Mesendoderm (in vitro differentiated cells): ENCODE measurements around the gene RREB1.
"Not testable (repeated sequence)": the region's sequence is repeated elsewhere in the genome, so short reads cannot be mapped to it uniquely, and the experiment has no call there.

Experiments
- DNase-seq: peaks from one replicate; pipeline ENCODE4 v3.0.0; 2013
- H2AK5ac ChIP-seq: 2 replicates; pipeline ENCODE4 v1.6.1; 2013; ENCODE audit warnings: low read length, inconsistent platforms
- H2BK120ac ChIP-seq: 2 replicates; pipeline ENCODE4 v1.6.1; 2013; ENCODE audit warnings: low read depth, mild to moderate bottlenecking, low read length, moderate library complexity, mixed read lengths
- H2BK15ac ChIP-seq: replicated peaks from 2 replicates; pipeline ENCODE4 v1.6.1; 2013; ENCODE audit warnings: low read depth, mild to moderate bottlenecking, moderate library complexity
- H2BK5ac ChIP-seq: 2 replicates; pipeline ENCODE4 v1.6.1; 2013; ENCODE audit warnings: low read length, inconsistent platforms
- H3K18ac ChIP-seq: 2 replicates; pipeline ENCODE4 v1.6.1; 2013; ENCODE audit warnings: mild to moderate bottlenecking, low read length, mixed read lengths
- H3K23ac ChIP-seq: one replicate; pipeline ENCODE4 v1.6.1; 2013; ENCODE audit warnings: low read length
- H3K27ac ChIP-seq: 2 replicates; pipeline ENCODE4 v1.5.1; 2013; ENCODE audit warnings: low read depth, mild to moderate bottlenecking, inconsistent platforms, low read length, moderate library complexity
- H3K27me3 ChIP-seq: 2 replicates; pipeline ENCODE4 v1.6.1; 2013; ENCODE audit warnings: low read length, control low read depth, mild to moderate bottlenecking, inconsistent platforms; ENCODE audit not compliant: insufficient read depth, poor library complexity
- H3K36me3 ChIP-seq: 2 replicates; pipeline ENCODE4 v1.6.1; 2013; ENCODE audit warnings: low read length, inconsistent platforms; ENCODE audit not compliant: control insufficient read depth, insufficient read depth
- H3K4ac ChIP-seq: one replicate; pipeline ENCODE4 v1.6.1; 2013; ENCODE audit warnings: low read depth, mild to moderate bottlenecking, low read length, moderate library complexity
- H3K4me1 ChIP-seq: 2 replicates; pipeline ENCODE4 v1.6.1; 2013; ENCODE audit warnings: low read depth, low read length, inconsistent platforms; ENCODE audit not compliant: control insufficient read depth
- H3K4me2 ChIP-seq: 2 replicates; pipeline ENCODE4 v1.6.1; 2013; ENCODE audit warnings: low read length
- H3K4me3 ChIP-seq: 2 replicates; pipeline ENCODE4 v1.5.1; 2013; ENCODE audit warnings: mild to moderate bottlenecking, low read length
- H3K56ac ChIP-seq: one replicate; pipeline ENCODE4 v1.6.1; 2013; ENCODE audit warnings: low read length
- H3K79me1 ChIP-seq: 2 replicates; pipeline ENCODE4 v1.6.1; 2013; ENCODE audit warnings: low read length, inconsistent platforms
- H3K79me2 ChIP-seq: 2 replicates; pipeline ENCODE4 v1.6.1; 2013; ENCODE audit warnings: mild to moderate bottlenecking, low read length; ENCODE audit not compliant: control insufficient read depth, insufficient read depth
- H3K9ac ChIP-seq: 2 replicates; pipeline ENCODE4 v1.6.1; 2013; ENCODE audit warnings: low read length, inconsistent platforms
- H4K5ac ChIP-seq: one replicate; pipeline ENCODE4 v1.6.1; 2013; ENCODE audit warnings: low read length
- H4K8ac ChIP-seq: one replicate; pipeline ENCODE4 v1.6.1; 2013; ENCODE audit warnings: low read depth, mild to moderate bottlenecking, control low read depth, low read length, moderate library complexity
- WGBS: extraction: QIAGEN DNeasy Blood & Tissue Kit; methylation state at CpG from one replicate; pipeline ENCODE4 v1.1.7; 2013; ENCODE audit warnings: low lambda C conversion rate, missing lambda C conversion rate; ENCODE audit not compliant: insufficient coverage; ENCODE audit errors: extremely low coverage; 5-methylcytosine and 5-hydroxymethylcytosine counted together

RREB1 gene

GRCh38 chr6:7155871-7156579 lies 48.3 kb downstream of the RREB1 start:
- Histone ChIP-seq H3K4me2 (no peak overlapping the region), H3K27me3 (no peaks in the 10 kb centered on the region), H3K36me3 (no peaks in the 10 kb centered on the region), H2AK5ac (no peak overlapping the region), H4K5ac (no peak overlapping the region), H3K23ac (no peak overlapping the region), H3K4me3 (no peak overlapping the region), H3K79me2 (peaks cover 42% of the 10 kb centered on the region), H3K9ac (no peak overlapping the region), H3K79me1 (peaks cover 20% of the 10 kb centered on the region), H2BK120ac (no peak overlapping the region), H3K27ac (no peak overlapping the region), H3K4me1 (peaks cover 9% of the 10 kb centered on the region), H4K8ac (no peak overlapping the region), H3K18ac (peak overlapping the region; percentile 39), H3K4ac (no peak overlapping the region), H2BK5ac (no peak overlapping the region), H3K56ac (peak overlapping the region; percentile 26), H2BK15ac (no peak overlapping the region)
- WGBS: no CpG with 5 or more reads among the region's 7 CpGs
- no peak for DNase-seq

- WGBS: no CpG with 5 or more reads among the region's 11 CpGs
- H3K27ac ChIP-seq: no peak overlapping the region
Measured at GRCh38 chr6:7156643-7157278, 49.0 kb downstream of the RREB1 start.

GRCh38 chr6:7157307-7157706 lies 49.5 kb downstream of the RREB1 start:
- not testable (repeated sequence) for H3K56ac ChIP-seq, H2BK120ac ChIP-seq, H2BK5ac ChIP-seq, H4K5ac ChIP-seq, H3K4me3 ChIP-seq, DNase-seq, H3K4me2 ChIP-seq, H3K9ac ChIP-seq, H2BK15ac ChIP-seq, H2AK5ac ChIP-seq, H3K4ac ChIP-seq, H3K4me1 ChIP-seq, H3K23ac ChIP-seq, H3K18ac ChIP-seq, H3K27me3 ChIP-seq, H3K27ac ChIP-seq, H4K8ac ChIP-seq, H3K36me3 ChIP-seq
- Histone ChIP-seq H3K79me1 (peaks cover 25% of the 10 kb centered on the region), H3K79me2 (peaks cover 42% of the 10 kb centered on the region)
- WGBS: no CpG with 5 or more reads among the region's 7 CpGs

More at GRCh38 chr6:7156643-7157278, 49.0 kb downstream of the RREB1 start:
- no peaks in the 10 kb centered on the region for H3K27me3 ChIP-seq
- H2BK15ac ChIP-seq: no peak overlapping the region
- no peak for DNase-seq
- H3K18ac ChIP-seq: no peak overlapping the region
- H3K36me3 ChIP-seq: no peaks in the 10 kb centered on the region
- no peak overlapping the region for H2BK5ac ChIP-seq
- no peak overlapping the region for H2AK5ac ChIP-seq
- no peak overlapping the region for H3K9ac ChIP-seq
- H2BK120ac ChIP-seq: no peak overlapping the region
- peaks cover 23% of the 10 kb centered on the region for H3K79me1 ChIP-seq
- no peak overlapping the region for H3K4me3 ChIP-seq
- no peak overlapping the region for H3K4me2 ChIP-seq
- no peak overlapping the region for H4K5ac ChIP-seq
- H4K8ac ChIP-seq: no peak overlapping the region
- H3K4me1 ChIP-seq: peaks cover 9% of the 10 kb centered on the region
- peaks cover 41% of the 10 kb centered on the region for H3K79me2 ChIP-seq
- H3K4ac ChIP-seq: no peak overlapping the region
- no peak overlapping the region for H3K23ac ChIP-seq
- H3K56ac ChIP-seq: peak overlapping the region; percentile 1

GRCh38 chr6:7157752-7158616 lies 50.2 kb downstream of the RREB1 start:
- H3K4me3 ChIP-seq: no peak overlapping the region
- peaks cover 27% of the 10 kb centered on the region for H3K79me1 ChIP-seq
- no peak overlapping the region for H3K56ac ChIP-seq
- no peak overlapping the region for H3K23ac ChIP-seq
- H4K5ac ChIP-seq: no peak overlapping the region
- H3K79me2 ChIP-seq: peaks cover 44% of the 10 kb centered on the region
- no peaks in the 10 kb centered on the region for H3K27me3 ChIP-seq
- no peaks in the 10 kb centered on the region for H3K36me3 ChIP-seq
- peak overlapping the region; percentile 10 for H3K4ac ChIP-seq
- H3K4me2 ChIP-seq: no peak overlapping the region
- H3K18ac ChIP-seq: peak overlapping the region; percentile 32
- peaks cover 7% of the 10 kb centered on the region for H3K4me1 ChIP-seq
- H3K9ac ChIP-seq: no peak overlapping the region
- H2AK5ac ChIP-seq: no peak overlapping the region
- no peak overlapping the region for H2BK15ac ChIP-seq
- no peak overlapping the region for H2BK120ac ChIP-seq
- H3K27ac ChIP-seq: no peak overlapping the region
- no CpG with 5 or more reads among the region's 6 CpGs for WGBS
- peak; percentile 78 for DNase-seq
- no peak overlapping the region for H2BK5ac ChIP-seq
- no peak overlapping the region for H4K8ac ChIP-seq

- Histone ChIP-seq H2BK15ac (no peak overlapping the region), H3K9ac (no peak overlapping the region), H3K4ac (no peak overlapping the region), H3K27me3 (no peaks in the 10 kb centered on the region), H2BK5ac (no peak overlapping the region), H3K18ac (no peak overlapping the region), H3K79me1 (peaks cover 29% of the 10 kb centered on the region), H2BK120ac (no peak overlapping the region), H3K23ac (no peak overlapping the region), H3K79me2 (peaks cover 39% of the 10 kb centered on the region), H3K27ac (no peak overlapping the region), H3K56ac (no peak overlapping the region), H4K5ac (no peak overlapping the region), H3K4me1 (peaks cover 13% of the 10 kb centered on the region), H2AK5ac (no peak overlapping the region), H3K4me2 (no peak overlapping the region), H3K36me3 (no peaks in the 10 kb centered on the region), H3K4me3 (no peak overlapping the region), H4K8ac (no peak overlapping the region)
- no peak for DNase-seq
- WGBS: no CpG with 5 or more reads among the region's 4 CpGs
Measured at GRCh38 chr6:7159790-7160525, 52.2 kb downstream of the RREB1 start.
